Body of pancreas (tissue), 4 donors: Measurements from ENCODE around the gene OR52R1.
"Not testable (repeated sequence)": the region's sequence is repeated elsewhere in the genome, so short reads cannot be mapped to it uniquely, and the experiment has no call there.

ENCODE experiments used
- POLR2A ChIP-seq, 3 donors: fragments of 450-650 bp; IDR thresholded peaks; one replicate each; pipeline ENCODE4 v1.6.1; 2016; ENCODE audit warnings: antibody characterized with exemption in 3 of 3, mild to moderate bottlenecking in 2 of 3
- TF ChIP-seq, protein P1 (sequence below), 7 experiments: fragments of 450-650 bp in 4 of 7; fragments of 200-600 bp in 3 of 7; sonication (generic) in 3 of 7; IDR thresholded peaks; one replicate each; pipeline ENCODE4 v1.5.1; 2016 to 2019; ENCODE audit warnings: antibody characterized with exemption in 7 of 7

DNA sequence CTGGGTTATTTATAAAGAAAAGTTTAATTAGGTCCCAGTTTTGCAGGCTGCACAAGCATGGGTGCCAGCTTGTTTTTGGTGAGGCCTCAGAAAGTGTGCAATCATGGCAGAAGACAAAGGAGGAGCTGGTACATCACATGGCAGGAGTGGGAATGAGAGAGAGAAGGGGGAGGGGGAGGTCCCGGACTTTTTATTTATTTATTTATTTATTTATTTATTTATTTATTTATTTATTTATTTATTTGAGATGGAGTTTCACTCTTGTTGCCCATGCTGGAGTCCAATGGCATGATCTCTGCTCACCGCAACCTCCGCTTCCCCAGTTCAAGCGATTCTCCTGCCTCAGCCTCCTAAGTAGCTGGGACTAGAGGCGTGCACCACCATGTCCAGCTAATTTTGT is 2.9 kb downstream of the OR52R1 start:
- TF ChIP-seq, protein P1, sequence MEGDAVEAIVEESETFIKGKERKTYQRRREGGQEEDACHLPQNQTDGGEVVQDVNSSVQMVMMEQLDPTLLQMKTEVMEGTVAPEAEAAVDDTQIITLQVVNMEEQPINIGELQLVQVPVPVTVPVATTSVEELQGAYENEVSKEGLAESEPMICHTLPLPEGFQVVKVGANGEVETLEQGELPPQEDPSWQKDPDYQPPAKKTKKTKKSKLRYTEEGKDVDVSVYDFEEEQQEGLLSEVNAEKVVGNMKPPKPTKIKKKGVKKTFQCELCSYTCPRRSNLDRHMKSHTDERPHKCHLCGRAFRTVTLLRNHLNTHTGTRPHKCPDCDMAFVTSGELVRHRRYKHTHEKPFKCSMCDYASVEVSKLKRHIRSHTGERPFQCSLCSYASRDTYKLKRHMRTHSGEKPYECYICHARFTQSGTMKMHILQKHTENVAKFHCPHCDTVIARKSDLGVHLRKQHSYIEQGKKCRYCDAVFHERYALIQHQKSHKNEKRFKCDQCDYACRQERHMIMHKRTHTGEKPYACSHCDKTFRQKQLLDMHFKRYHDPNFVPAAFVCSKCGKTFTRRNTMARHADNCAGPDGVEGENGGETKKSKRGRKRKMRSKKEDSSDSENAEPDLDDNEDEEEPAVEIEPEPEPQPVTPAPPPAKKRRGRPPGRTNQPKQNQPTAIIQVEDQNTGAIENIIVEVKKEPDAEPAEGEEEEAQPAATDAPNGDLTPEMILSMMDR (IDR thresholded peaks at IDR 0.05): not testable (repeated sequence)
- TF ChIP-seq POLR2A (IDR thresholded peaks at IDR 0.05): not testable (repeated sequence)
